Measurements from ENCODE around the gene SUSD4. TPM values are rescaled to one million over a fixed set of nuclear protein-coding genes. Genes with fewer than 3 reads are reported as not detected.

Gene SUSD4
- total RNA-seq, 1 experiment from 2014 or later = 3.5 TPM

DNA sequence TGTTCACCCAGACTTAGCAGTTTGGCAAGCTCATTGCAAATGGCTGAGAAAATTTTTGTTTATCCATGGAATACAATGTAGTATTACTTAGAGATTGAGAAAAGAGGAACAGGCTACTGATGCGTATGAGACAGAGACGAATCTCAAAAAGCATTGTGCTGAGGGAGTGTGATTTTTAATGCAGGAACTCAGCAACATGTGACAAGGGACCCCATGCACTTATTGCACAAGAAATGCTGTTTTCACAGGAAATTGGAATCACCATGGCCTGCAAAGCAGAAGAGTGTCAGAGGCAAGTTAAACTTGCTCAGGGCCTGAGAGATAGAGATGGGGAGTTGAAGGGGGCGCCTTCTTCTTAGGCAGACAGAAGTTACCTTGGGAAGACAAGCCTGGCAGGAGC, 188.3 kb downstream of the SUSD4 start:
- H4K8ac ChIP-seq (replicated peaks; ENCODE audit: insufficient read length, low read depth, low read length) = no peak overlapping the region
- no peak overlapping the region for H3T11ph ChIP-seq (ENCODE audit: low read length)
- no peak overlapping the region for H3K4ac ChIP-seq (ENCODE audit: low read depth, low read length)

More for the DNA sequence above, 188.3 kb downstream of the SUSD4 start:
- H3K56ac ChIP-seq (ENCODE audit: insufficient read length, low read depth, low read length) = no peak overlapping the region
- Mint-ChIP-seq H3K27ac (no peak overlapping the region), H3K9me3 (peaks cover 2 to 5% of the 10 kb centered on the region in 2 experiments; a peak in 2 of 5 replicates), H3K36me3 (ENCODE audit: insufficient read depth in 1 of 3, low read depth in 3 of 3) (peaks cover 0 to 4% (median 1%) of the 10 kb centered on the region in 3 experiments; a peak in 2 of 7 replicates), H3K4me3 (no peak overlapping the region), H3K4me1 (peaks cover 6 to 8% of the 10 kb centered on the region in 2 experiments), H3K27me3 (ENCODE audit: low read depth) (peaks cover 24% of the 10 kb centered on the region)
- WGBS (ENCODE audit: extremely low coverage, insufficient read length, low lambda C conversion rate) = no CpG with 5 or more reads among the region's 3 CpGs
- no peak overlapping the region for H3K27ac ChIP-seq (ENCODE audit: insufficient read length, low read depth, low read length)
- no peak overlapping the region for H2BK20ac ChIP-seq (ENCODE audit: low read depth, low read length, poor library complexity, severe bottlenecking)
- H2BK12ac ChIP-seq (ENCODE audit: insufficient read length, low read depth, low read length) = no peak overlapping the region
- DNase-seq = no peak
- no peaks in the 10 kb centered on the region for H3K79me1 ChIP-seq (ENCODE audit: insufficient read depth, low read depth, low read length, poor library complexity, severe bottlenecking)
- H2BK120ac ChIP-seq (ENCODE audit: low read depth, low read length, poor library complexity, severe bottlenecking) = no peak overlapping the region
- no peaks in the 10 kb centered on the region for H4K20me1 ChIP-seq (ENCODE audit: control insufficient read depth, insufficient read depth, insufficient read length)
- H3K23ac ChIP-seq (ENCODE audit: insufficient read length, low read depth, low read length) = no peak overlapping the region
- H4K5ac ChIP-seq (ENCODE audit: insufficient read length, low read depth, low read length) = no peak overlapping the region
- no peaks in the 10 kb centered on the region for H3K79me2 ChIP-seq (ENCODE audit: insufficient read depth, low read length)
- no peak overlapping the region for H3K18ac ChIP-seq (ENCODE audit: insufficient read length, low read depth, low read length)
- no peaks in the 10 kb centered on the region for H3K27me3 ChIP-seq (ENCODE audit: insufficient read depth, low read length)
- no peaks in the 10 kb centered on the region for H3K4me1 ChIP-seq (ENCODE audit: insufficient read depth, low read length)
- H2AK5ac ChIP-seq (ENCODE audit: insufficient read length, low read length) = no peak overlapping the region
- no peak overlapping the region for H3K4me2 ChIP-seq (ENCODE audit: insufficient read depth, insufficient read length, low read length)
- H4K91ac ChIP-seq (ENCODE audit: insufficient read length, low read depth, low read length) = no peak overlapping the region
- no peaks in the 10 kb centered on the region for H3K23me2 ChIP-seq (ENCODE audit: insufficient read length, low read depth, low read length, poor library complexity, severe bottlenecking)
- no peaks in the 10 kb centered on the region for H3K9me3 ChIP-seq (ENCODE audit: control insufficient read depth, low read depth, low read length)
- no peak overlapping the region for H2BK5ac ChIP-seq (ENCODE audit: insufficient read length, low read length)
- TF ChIP-seq, protein P1, sequence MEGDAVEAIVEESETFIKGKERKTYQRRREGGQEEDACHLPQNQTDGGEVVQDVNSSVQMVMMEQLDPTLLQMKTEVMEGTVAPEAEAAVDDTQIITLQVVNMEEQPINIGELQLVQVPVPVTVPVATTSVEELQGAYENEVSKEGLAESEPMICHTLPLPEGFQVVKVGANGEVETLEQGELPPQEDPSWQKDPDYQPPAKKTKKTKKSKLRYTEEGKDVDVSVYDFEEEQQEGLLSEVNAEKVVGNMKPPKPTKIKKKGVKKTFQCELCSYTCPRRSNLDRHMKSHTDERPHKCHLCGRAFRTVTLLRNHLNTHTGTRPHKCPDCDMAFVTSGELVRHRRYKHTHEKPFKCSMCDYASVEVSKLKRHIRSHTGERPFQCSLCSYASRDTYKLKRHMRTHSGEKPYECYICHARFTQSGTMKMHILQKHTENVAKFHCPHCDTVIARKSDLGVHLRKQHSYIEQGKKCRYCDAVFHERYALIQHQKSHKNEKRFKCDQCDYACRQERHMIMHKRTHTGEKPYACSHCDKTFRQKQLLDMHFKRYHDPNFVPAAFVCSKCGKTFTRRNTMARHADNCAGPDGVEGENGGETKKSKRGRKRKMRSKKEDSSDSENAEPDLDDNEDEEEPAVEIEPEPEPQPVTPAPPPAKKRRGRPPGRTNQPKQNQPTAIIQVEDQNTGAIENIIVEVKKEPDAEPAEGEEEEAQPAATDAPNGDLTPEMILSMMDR (conservative IDR thresholded peaks at IDR 0.05) = no peak
- no peak overlapping the region for H2BK15ac ChIP-seq (ENCODE audit: low read depth, low read length)
- H3K9ac ChIP-seq (ENCODE audit: extremely low read depth, insufficient read length, low read length) = no peak overlapping the region
- H3K14ac ChIP-seq (ENCODE audit: insufficient read depth, low read length) = no peak overlapping the region
- no peak overlapping the region for H2AFZ ChIP-seq (ENCODE audit: low read length)
